ENCODE data around the gene NCKAP1. TPM values are rescaled to one million over a fixed set of nuclear protein-coding genes. Genes with fewer than 3 reads are reported as not detected.

The NCKAP1 gene
- total RNA-seq, 2 donors from 2014 or later, result 9.3 to 12.4 TPM

GRCh38 chr2:182946958-182947369, 91.3 kb downstream of the NCKAP1 start:
- no peak overlapping the region for H3K27ac Mint-ChIP-seq
- H3K27me3 Mint-ChIP-seq (ENCODE audit: low read depth), result no peaks in the 10 kb centered on the region
- DNase-seq (no peak), ATAC-seq (replicated peaks in 1 of 2) (no peak)
- no peak overlapping the region for H3K4me3 Mint-ChIP-seq
- H3K36me3 Mint-ChIP-seq (ENCODE audit: insufficient read depth in 2 of 2), result peaks cover 0 to 2% of the 10 kb centered on the region in 2 donors
- H3K4me1 Mint-ChIP-seq (ENCODE audit: low read depth), result no peaks in the 10 kb centered on the region
- H3K9me3 Mint-ChIP-seq, result no peaks in the 10 kb centered on the region

GRCh38 chr2:182943339-182943738, 94.9 kb downstream of the NCKAP1 start:
- no peaks in the 10 kb centered on the region for H3K9me3 Mint-ChIP-seq
- no peak overlapping the region for H3K27ac Mint-ChIP-seq
- no peak for DNase-seq
- H3K4me3 Mint-ChIP-seq, result no peak overlapping the region
- H3K36me3 Mint-ChIP-seq (ENCODE audit: insufficient read depth in 2 of 2), result peaks cover 0 to 2% of the 10 kb centered on the region in 2 donors
- H3K4me1 Mint-ChIP-seq (ENCODE audit: low read depth), result no peaks in the 10 kb centered on the region
- no peaks in the 10 kb centered on the region for H3K27me3 Mint-ChIP-seq (ENCODE audit: low read depth)
- no peak for ATAC-seq (replicated peaks in 1 of 2)

- Mint-ChIP-seq H3K27me3 (ENCODE audit: low read depth) (no peaks in the 10 kb centered on the region), H3K27ac (no peak overlapping the region), H3K9me3 (no peaks in the 10 kb centered on the region), H3K4me3 (no peak overlapping the region), H3K4me1 (ENCODE audit: low read depth) (no peaks in the 10 kb centered on the region), H3K36me3 (ENCODE audit: insufficient read depth in 2 of 2) (peaks cover 0 to 2% of the 10 kb centered on the region in 2 donors)
- no peak for ATAC-seq (replicated peaks in 1 of 2)
- no peak for DNase-seq
Measured at GRCh38 chr2:182942756-182943155, 95.5 kb downstream of the NCKAP1 start.

GRCh38 chr2:182941919-182942318, 96.3 kb downstream of the NCKAP1 start:
- no peak overlapping the region for H3K27ac Mint-ChIP-seq
- H3K36me3 Mint-ChIP-seq (ENCODE audit: insufficient read depth in 2 of 2), result peaks cover 0 to 2% of the 10 kb centered on the region in 2 donors
- DNase-seq (no peak), ATAC-seq (replicated peaks in 1 of 2) (no peak)
- H3K4me1 Mint-ChIP-seq (ENCODE audit: low read depth), result no peaks in the 10 kb centered on the region
- H3K9me3 Mint-ChIP-seq, result no peaks in the 10 kb centered on the region
- H3K4me3 Mint-ChIP-seq, result no peak overlapping the region
- H3K27me3 Mint-ChIP-seq (ENCODE audit: low read depth), result no peaks in the 10 kb centered on the region

GRCh38 chr2:182941121-182941722, 97.0 kb downstream of the NCKAP1 start:
- no peak for ATAC-seq (replicated peaks in 1 of 2)
- peaks cover 0 to 2% of the 10 kb centered on the region in 2 donors for H3K36me3 Mint-ChIP-seq (ENCODE audit: insufficient read depth in 2 of 2)
- DNase-seq, result no peak
- no peaks in the 10 kb centered on the region for H3K27me3 Mint-ChIP-seq (ENCODE audit: low read depth)
- no peak overlapping the region for H3K4me3 Mint-ChIP-seq
- no peaks in the 10 kb centered on the region for H3K9me3 Mint-ChIP-seq
- H3K27ac Mint-ChIP-seq, result no peak overlapping the region
- H3K4me1 Mint-ChIP-seq (ENCODE audit: low read depth), result no peaks in the 10 kb centered on the region

- DNase-seq (no peak), ATAC-seq (replicated peaks in 1 of 2) (no peak)
- H3K27me3 Mint-ChIP-seq (ENCODE audit: low read depth), result no peaks in the 10 kb centered on the region
- H3K36me3 Mint-ChIP-seq (ENCODE audit: insufficient read depth in 2 of 2), result peaks cover 0 to 2% of the 10 kb centered on the region in 2 donors
- no peak overlapping the region for H3K4me3 Mint-ChIP-seq
- H3K9me3 Mint-ChIP-seq, result no peaks in the 10 kb centered on the region
- H3K4me1 Mint-ChIP-seq (ENCODE audit: low read depth), result no peaks in the 10 kb centered on the region
- no peak overlapping the region for H3K27ac Mint-ChIP-seq
Measured at GRCh38 chr2:182937870-182938269, 100.4 kb downstream of the NCKAP1 start.

GRCh38 chr2:182933629-182934028, 104.6 kb downstream of the NCKAP1 start:
- Mint-ChIP-seq H3K27ac (no peak overlapping the region), H3K27me3 (ENCODE audit: low read depth) (no peaks in the 10 kb centered on the region), H3K36me3 (ENCODE audit: insufficient read depth in 2 of 2) (peaks cover 0 to 5% of the 10 kb centered on the region in 2 donors), H3K4me3 (no peak overlapping the region), H3K9me3 (no peaks in the 10 kb centered on the region), H3K4me1 (ENCODE audit: low read depth) (no peaks in the 10 kb centered on the region)
- ATAC-seq (replicated peaks in 1 of 2) (no peak), DNase-seq (no peak)

- ATAC-seq (replicated peaks in 1 of 2), result no peak
- peaks cover 0 to 11% of the 10 kb centered on the region in 2 donors for H3K36me3 Mint-ChIP-seq (ENCODE audit: insufficient read depth in 2 of 2)
- H3K4me1 Mint-ChIP-seq (ENCODE audit: low read depth), result no peaks in the 10 kb centered on the region
- no peak for DNase-seq
- no peaks in the 10 kb centered on the region for H3K9me3 Mint-ChIP-seq
- no peaks in the 10 kb centered on the region for H3K27me3 Mint-ChIP-seq (ENCODE audit: low read depth)
- no peak overlapping the region for H3K4me3 Mint-ChIP-seq
- no peak overlapping the region for H3K27ac Mint-ChIP-seq
Measured at GRCh38 chr2:182929972-182930371, 108.3 kb downstream of the NCKAP1 start.

- Mint-ChIP-seq H3K4me3 (no peak overlapping the region), H3K4me1 (ENCODE audit: low read depth) (no peaks in the 10 kb centered on the region), H3K27me3 (ENCODE audit: low read depth) (no peaks in the 10 kb centered on the region), H3K9me3 (no peaks in the 10 kb centered on the region), H3K27ac (no peak overlapping the region), H3K36me3 (ENCODE audit: insufficient read depth in 2 of 2) (peaks cover 0 to 6% of the 10 kb centered on the region in 2 donors)
- DNase-seq (no peak), ATAC-seq (replicated peaks in 1 of 2) (no peak)
Measured at GRCh38 chr2:182924306-182924705, 114.0 kb downstream of the NCKAP1 start.

GRCh38 chr2:182921234-182921633, 117.0 kb downstream of the NCKAP1 start:
- no peaks in the 10 kb centered on the region for H3K27me3 Mint-ChIP-seq (ENCODE audit: low read depth)
- H3K9me3 Mint-ChIP-seq, result no peaks in the 10 kb centered on the region
- DNase-seq (no peak), ATAC-seq (replicated peaks in 1 of 2) (no peak)
- H3K4me1 Mint-ChIP-seq (ENCODE audit: low read depth), result no peaks in the 10 kb centered on the region
- no peak overlapping the region for H3K27ac Mint-ChIP-seq
- H3K4me3 Mint-ChIP-seq, result no peak overlapping the region
- peaks cover 0 to 2% of the 10 kb centered on the region in 2 donors for H3K36me3 Mint-ChIP-seq (ENCODE audit: insufficient read depth in 2 of 2)

- ATAC-seq (replicated peaks in 1 of 2), result no peak
- DNase-seq, result no peak
- no peaks in the 10 kb centered on the region for H3K9me3 Mint-ChIP-seq
- no peak overlapping the region for H3K4me3 Mint-ChIP-seq
- H3K4me1 Mint-ChIP-seq (ENCODE audit: low read depth), result no peaks in the 10 kb centered on the region
- H3K27me3 Mint-ChIP-seq (ENCODE audit: low read depth), result no peaks in the 10 kb centered on the region
- no peaks in the 10 kb centered on the region for H3K36me3 Mint-ChIP-seq (ENCODE audit: insufficient read depth in 2 of 2)
- no peak overlapping the region for H3K27ac Mint-ChIP-seq
Measured at GRCh38 chr2:182920631-182921056, 117.6 kb downstream of the NCKAP1 start.

- DNase-seq, result no peak
- no peaks in the 10 kb centered on the region for H3K9me3 Mint-ChIP-seq
- no peak overlapping the region for H3K4me3 Mint-ChIP-seq
- no peak for ATAC-seq (replicated peaks in 1 of 2)
- H3K27me3 Mint-ChIP-seq (ENCODE audit: low read depth), result no peaks in the 10 kb centered on the region
- H3K36me3 Mint-ChIP-seq (ENCODE audit: insufficient read depth in 2 of 2), result no peaks in the 10 kb centered on the region
- H3K4me1 Mint-ChIP-seq (ENCODE audit: low read depth), result no peaks in the 10 kb centered on the region
- no peak overlapping the region for H3K27ac Mint-ChIP-seq
Measured at GRCh38 chr2:182920089-182920488, 118.2 kb downstream of the NCKAP1 start.

GRCh38 chr2:182918961-182919652, 119.2 kb downstream of the NCKAP1 start:
- Mint-ChIP-seq H3K4me3 (no peak overlapping the region), H3K9me3 (no peaks in the 10 kb centered on the region), H3K27me3 (ENCODE audit: low read depth) (no peaks in the 10 kb centered on the region), H3K27ac (no peak overlapping the region), H3K36me3 (ENCODE audit: insufficient read depth in 2 of 2) (no peaks in the 10 kb centered on the region), H3K4me1 (ENCODE audit: low read depth) (no peaks in the 10 kb centered on the region)
- DNase-seq, result no peak
- no peak for ATAC-seq (replicated peaks in 1 of 2)

GRCh38 chr2:182917924-182918323, 120.3 kb downstream of the NCKAP1 start:
- Mint-ChIP-seq H3K4me3 (no peak overlapping the region), H3K27me3 (ENCODE audit: low read depth) (no peaks in the 10 kb centered on the region), H3K9me3 (no peaks in the 10 kb centered on the region), H3K36me3 (ENCODE audit: insufficient read depth in 2 of 2) (no peaks in the 10 kb centered on the region), H3K4me1 (ENCODE audit: low read depth) (no peaks in the 10 kb centered on the region), H3K27ac (no peak overlapping the region)
- no peak for DNase-seq
- no peak for ATAC-seq (replicated peaks in 1 of 2)
